ENCODE measurements around the gene OR2V2. TPM values are rescaled to one million over a fixed set of nuclear protein-coding genes. Genes with fewer than 3 reads are reported as not detected.

OR2V2 gene
- total RNA-seq, 1 experiment from 2014 or later, result not detected

DNA sequence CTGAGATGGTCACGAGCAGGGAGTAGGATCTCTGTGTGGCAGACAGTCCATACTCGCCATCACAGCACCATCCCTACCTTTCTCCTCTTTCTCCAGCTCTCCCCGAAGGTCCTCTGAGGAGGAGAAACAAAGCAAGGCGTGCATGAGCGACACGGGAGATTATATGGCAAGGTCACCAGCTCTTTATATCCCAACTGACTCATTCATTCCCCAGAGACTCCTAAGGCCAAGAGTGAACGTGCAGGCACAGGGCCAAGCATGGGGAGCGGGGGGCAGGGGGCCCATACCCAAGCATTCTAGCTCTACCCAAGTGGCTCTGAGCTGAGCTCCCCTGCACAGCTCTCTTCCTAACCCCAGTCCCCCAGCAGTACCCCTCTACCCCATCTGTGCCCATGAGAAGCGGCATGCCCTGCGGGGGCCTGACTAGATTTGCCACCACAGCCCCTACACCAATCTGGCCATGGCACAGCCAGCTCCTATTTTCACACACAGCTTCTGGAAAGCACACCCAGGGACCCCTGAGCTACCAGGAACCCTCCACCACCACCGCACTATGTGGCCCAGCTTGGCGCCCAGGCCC is 50.8 kb downstream of the OR2V2 start:
- WGBS (ENCODE audit: extremely low coverage, insufficient read length, low lambda C conversion rate), result no CpG with 5 or more reads among the region's 12 CpGs
- no peak overlapping the region for H3K18ac ChIP-seq (ENCODE audit: insufficient read length, low read depth, low read length)
- peaks cover under 1% of the 10 kb centered on the region; the same call in 1 of the 2 replicates for H3K27me3 ChIP-seq (ENCODE audit: insufficient read depth, low read length)
- H3K36me3 Mint-ChIP-seq (ENCODE audit: insufficient read depth in 1 of 3, low read depth in 3 of 3), result no peaks in the 10 kb centered on the region; a peak in 1 of 7 replicates
- no peak overlapping the region for H4K8ac ChIP-seq (replicated peaks; ENCODE audit: insufficient read length, low read depth, low read length)
- peaks cover 10% of the 10 kb centered on the region; the same call in 1 of the 2 replicates for H3K4me1 ChIP-seq (ENCODE audit: insufficient read depth, low read length)
- no peak overlapping the region for H3T11ph ChIP-seq (ENCODE audit: low read length)
- H4K5ac ChIP-seq (ENCODE audit: insufficient read length, low read depth, low read length), result no peak overlapping the region
- H2BK15ac ChIP-seq (ENCODE audit: low read depth, low read length), result no peak overlapping the region
- no peak overlapping the region; a peak in 2 of 5 replicates for H3K4me3 Mint-ChIP-seq
- no peak overlapping the region for H3K14ac ChIP-seq (ENCODE audit: insufficient read depth, low read length)
- H2BK20ac ChIP-seq (ENCODE audit: low read depth, low read length, poor library complexity, severe bottlenecking), result no peak overlapping the region
- DNase-seq, result no peak
- H3K27ac ChIP-seq (ENCODE audit: insufficient read length, low read depth, low read length), result no peak overlapping the region
- H3K4me1 Mint-ChIP-seq, result peaks cover 42% of the 10 kb centered on the region in 2 experiments
- H4K91ac ChIP-seq (ENCODE audit: insufficient read length, low read depth, low read length), result no peak overlapping the region
- H2BK12ac ChIP-seq (ENCODE audit: insufficient read length, low read depth, low read length), result no peak overlapping the region
- no peaks in the 10 kb centered on the region for H3K79me1 ChIP-seq (ENCODE audit: insufficient read depth, low read depth, low read length, poor library complexity, severe bottlenecking)
- H3K27ac Mint-ChIP-seq, result peak overlapping the region in 1 of 3 experiments; percentile 65; a peak in 1 of 7 replicates
- H3K79me2 ChIP-seq (ENCODE audit: insufficient read depth, low read length), result no peaks in the 10 kb centered on the region
- no peak overlapping the region for H3K4ac ChIP-seq (ENCODE audit: low read depth, low read length)
- no peak overlapping the region for H3K4me2 ChIP-seq (ENCODE audit: insufficient read depth, insufficient read length, low read length)
- no peak overlapping the region for H2AK5ac ChIP-seq (ENCODE audit: insufficient read length, low read length)
- no peaks in the 10 kb centered on the region for H3K23me2 ChIP-seq (ENCODE audit: insufficient read length, low read depth, low read length, poor library complexity, severe bottlenecking)
- H2BK120ac ChIP-seq (ENCODE audit: low read depth, low read length, poor library complexity, severe bottlenecking), result no peak overlapping the region
- H4K20me1 ChIP-seq (ENCODE audit: control insufficient read depth, insufficient read depth, insufficient read length), result no peaks in the 10 kb centered on the region
- TF ChIP-seq, protein P1, sequence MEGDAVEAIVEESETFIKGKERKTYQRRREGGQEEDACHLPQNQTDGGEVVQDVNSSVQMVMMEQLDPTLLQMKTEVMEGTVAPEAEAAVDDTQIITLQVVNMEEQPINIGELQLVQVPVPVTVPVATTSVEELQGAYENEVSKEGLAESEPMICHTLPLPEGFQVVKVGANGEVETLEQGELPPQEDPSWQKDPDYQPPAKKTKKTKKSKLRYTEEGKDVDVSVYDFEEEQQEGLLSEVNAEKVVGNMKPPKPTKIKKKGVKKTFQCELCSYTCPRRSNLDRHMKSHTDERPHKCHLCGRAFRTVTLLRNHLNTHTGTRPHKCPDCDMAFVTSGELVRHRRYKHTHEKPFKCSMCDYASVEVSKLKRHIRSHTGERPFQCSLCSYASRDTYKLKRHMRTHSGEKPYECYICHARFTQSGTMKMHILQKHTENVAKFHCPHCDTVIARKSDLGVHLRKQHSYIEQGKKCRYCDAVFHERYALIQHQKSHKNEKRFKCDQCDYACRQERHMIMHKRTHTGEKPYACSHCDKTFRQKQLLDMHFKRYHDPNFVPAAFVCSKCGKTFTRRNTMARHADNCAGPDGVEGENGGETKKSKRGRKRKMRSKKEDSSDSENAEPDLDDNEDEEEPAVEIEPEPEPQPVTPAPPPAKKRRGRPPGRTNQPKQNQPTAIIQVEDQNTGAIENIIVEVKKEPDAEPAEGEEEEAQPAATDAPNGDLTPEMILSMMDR (conservative IDR thresholded peaks at IDR 0.05), result no peak
- no peaks in the 10 kb centered on the region; a peak in 1 of 5 replicates for H3K9me3 Mint-ChIP-seq
- H3K9ac ChIP-seq (ENCODE audit: extremely low read depth, insufficient read length, low read length), result no peak overlapping the region
- H3K23ac ChIP-seq (ENCODE audit: insufficient read length, low read depth, low read length), result no peak overlapping the region
- no peak overlapping the region for H2AFZ ChIP-seq (ENCODE audit: low read length)
- no peak overlapping the region for H3K56ac ChIP-seq (ENCODE audit: insufficient read length, low read depth, low read length)
- peaks cover 83% of the 10 kb centered on the region for H3K27me3 Mint-ChIP-seq (ENCODE audit: low read depth)
- H2BK5ac ChIP-seq (ENCODE audit: insufficient read length, low read length), result no peak overlapping the region
- H3K9me3 ChIP-seq (ENCODE audit: control insufficient read depth, low read depth, low read length), result no peaks in the 10 kb centered on the region

Data from H9 (cell line).